SU-DHL-6 (cell line): Measurements from ENCODE around the gene WDR86.

Experiments used
- H2AFZ ChIP-seq: fragments of 200-600 bp; sonication (generic); 2 replicates; pipeline ENCODE4 v1.6.1; 2014; ENCODE audit warnings: low read depth, mild to moderate bottlenecking, moderate library complexity, mixed read lengths, antibody characterized with exemption, low read length; ENCODE audit not compliant: severe bottlenecking
- H3F3A ChIP-seq: fragments of 200-600 bp; shearing (Covaris generic); 2 replicates; pipeline ENCODE4 v1.6.0; 2016; ENCODE audit warnings: antibody characterized with exemption, mild to moderate bottlenecking; ENCODE audit not compliant: insufficient read depth
- H3K27ac ChIP-seq: fragments of 200-600 bp; sonication (generic); 2 replicates; pipeline ENCODE4 v1.5.1; 2016; ENCODE audit warnings: low read depth, mild to moderate bottlenecking, low read length, moderate library complexity, mixed read lengths
- H3K27me3 ChIP-seq: fragments of 200-600 bp; sonication (generic), shearing (Covaris generic); 2 replicates; pipeline ENCODE4 v1.6.0; 2014; ENCODE audit warnings: mild to moderate bottlenecking, low read length
- H3K36me3 ChIP-seq: fragments of 200-600 bp; sonication (generic); 2 replicates; pipeline ENCODE4 v1.6.1; 2014; ENCODE audit warnings: mild to moderate bottlenecking, low read length, mixed read lengths
- H3K4me2 ChIP-seq: fragments of 300-600, 200-600 bp; shearing (Covaris generic), sonication (generic); 2 replicates; pipeline ENCODE4 v1.6.0; 2014; ENCODE audit warnings: low read length, low read depth, mild to moderate bottlenecking; ENCODE audit not compliant: poor library complexity, severe bottlenecking
- H3K4me3 ChIP-seq: fragments of 200-600 bp; sonication (generic); 2 replicates; pipeline ENCODE4 v1.5.1; 2014; ENCODE audit warnings: antibody characterized with exemption, low read length, mild to moderate bottlenecking, mixed read lengths; ENCODE audit not compliant: insufficient read depth, poor library complexity, severe bottlenecking
- H3K79me2 ChIP-seq: fragments of 200-600 bp; sonication (generic); 2 replicates; pipeline ENCODE4 v1.6.1; 2014; ENCODE audit warnings: mild to moderate bottlenecking, low read length, moderate library complexity; ENCODE audit not compliant: insufficient read depth
- H3K9ac ChIP-seq: fragments of 200-600 bp; sonication (generic); 2 replicates; pipeline ENCODE4 v1.7.0; 2014; ENCODE audit warnings: mild to moderate bottlenecking, low read length
- H3K9me2 ChIP-seq: fragments of 200-600 bp; sonication (generic); replicated peaks from 2 replicates; pipeline ENCODE4 v1.6.1; 2014; ENCODE audit warnings: low read length; ENCODE audit not compliant: insufficient read depth
- H3K9me3 ChIP-seq: fragments of 200-600 bp; sonication (generic); 2 replicates; pipeline ENCODE4 v1.6.1; 2014; ENCODE audit warnings: low read length, mixed read lengths; ENCODE audit not compliant: insufficient read depth
- H4K20me1 ChIP-seq: fragments of 200-600 bp; sonication (generic); 2 replicates; pipeline ENCODE4 v1.6.1; 2014; ENCODE audit warnings: low read depth, mild to moderate bottlenecking, antibody characterized with exemption, low read length, moderate library complexity, mixed read lengths
- EZH2phosphoT487 ChIP-seq: fragments of 200-600 bp; sonication (generic), shearing (Covaris generic); conservative IDR thresholded peaks from 2 replicates; pipeline ENCODE4 v1.6.1; 2018; ENCODE audit warnings: mild to moderate bottlenecking, antibody characterized with exemption, low read length, moderate library complexity, mixed read lengths
- TF ChIP-seq, protein P1 (sequence below): fragments of 200-600 bp; sonication (generic); IDR thresholded peaks from one replicate; pipeline ENCODE4 v1.5.1; 2017; ENCODE audit warnings: antibody characterized with exemption, mild to moderate bottlenecking, low read length, moderate library complexity; ENCODE audit not compliant: insufficient read depth, poor library complexity, severe bottlenecking

Gene WDR86

DNA sequence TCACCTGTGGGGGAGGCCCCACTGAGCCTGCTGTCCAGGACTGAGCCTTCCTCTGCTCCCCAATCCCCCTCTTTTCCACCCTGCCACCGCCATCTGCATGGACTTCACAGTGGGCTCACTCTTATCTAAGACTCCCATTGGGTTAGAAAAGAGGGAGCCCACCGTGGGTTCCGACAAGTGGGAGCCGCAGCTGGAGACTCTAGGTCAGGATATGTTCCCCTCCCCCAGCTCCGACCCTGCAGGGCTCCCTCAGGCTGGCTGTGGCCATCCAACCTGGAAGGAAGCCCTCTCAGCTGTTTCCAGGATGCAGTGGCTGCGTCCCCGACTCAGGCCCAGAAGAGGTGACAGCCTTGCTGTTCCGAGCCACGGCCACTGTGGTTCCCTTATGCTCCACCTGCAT, 4.8 kb downstream of the WDR86 start:
- no peaks in the 10 kb centered on the region for H4K20me1 ChIP-seq
- H3K9me2 ChIP-seq = no peaks in the 10 kb centered on the region
- no peak overlapping the region for H3K27ac ChIP-seq
- no peaks in the 10 kb centered on the region for H3K79me2 ChIP-seq
- no peak overlapping the region for H3K4me2 ChIP-seq
- no peaks in the 10 kb centered on the region for H3K9me3 ChIP-seq
- H2AFZ ChIP-seq = no peak overlapping the region
- no peaks in the 10 kb centered on the region for H3F3A ChIP-seq
- H3K9ac ChIP-seq = no peak overlapping the region
- H3K27me3 ChIP-seq = no peaks in the 10 kb centered on the region
- TF ChIP-seq, protein P1, sequence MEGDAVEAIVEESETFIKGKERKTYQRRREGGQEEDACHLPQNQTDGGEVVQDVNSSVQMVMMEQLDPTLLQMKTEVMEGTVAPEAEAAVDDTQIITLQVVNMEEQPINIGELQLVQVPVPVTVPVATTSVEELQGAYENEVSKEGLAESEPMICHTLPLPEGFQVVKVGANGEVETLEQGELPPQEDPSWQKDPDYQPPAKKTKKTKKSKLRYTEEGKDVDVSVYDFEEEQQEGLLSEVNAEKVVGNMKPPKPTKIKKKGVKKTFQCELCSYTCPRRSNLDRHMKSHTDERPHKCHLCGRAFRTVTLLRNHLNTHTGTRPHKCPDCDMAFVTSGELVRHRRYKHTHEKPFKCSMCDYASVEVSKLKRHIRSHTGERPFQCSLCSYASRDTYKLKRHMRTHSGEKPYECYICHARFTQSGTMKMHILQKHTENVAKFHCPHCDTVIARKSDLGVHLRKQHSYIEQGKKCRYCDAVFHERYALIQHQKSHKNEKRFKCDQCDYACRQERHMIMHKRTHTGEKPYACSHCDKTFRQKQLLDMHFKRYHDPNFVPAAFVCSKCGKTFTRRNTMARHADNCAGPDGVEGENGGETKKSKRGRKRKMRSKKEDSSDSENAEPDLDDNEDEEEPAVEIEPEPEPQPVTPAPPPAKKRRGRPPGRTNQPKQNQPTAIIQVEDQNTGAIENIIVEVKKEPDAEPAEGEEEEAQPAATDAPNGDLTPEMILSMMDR = no peak
- TF ChIP-seq EZH2phosphoT487 = no peak
- no peaks in the 10 kb centered on the region for H3K36me3 ChIP-seq
- H3K4me3 ChIP-seq = no peak overlapping the region

DNA sequence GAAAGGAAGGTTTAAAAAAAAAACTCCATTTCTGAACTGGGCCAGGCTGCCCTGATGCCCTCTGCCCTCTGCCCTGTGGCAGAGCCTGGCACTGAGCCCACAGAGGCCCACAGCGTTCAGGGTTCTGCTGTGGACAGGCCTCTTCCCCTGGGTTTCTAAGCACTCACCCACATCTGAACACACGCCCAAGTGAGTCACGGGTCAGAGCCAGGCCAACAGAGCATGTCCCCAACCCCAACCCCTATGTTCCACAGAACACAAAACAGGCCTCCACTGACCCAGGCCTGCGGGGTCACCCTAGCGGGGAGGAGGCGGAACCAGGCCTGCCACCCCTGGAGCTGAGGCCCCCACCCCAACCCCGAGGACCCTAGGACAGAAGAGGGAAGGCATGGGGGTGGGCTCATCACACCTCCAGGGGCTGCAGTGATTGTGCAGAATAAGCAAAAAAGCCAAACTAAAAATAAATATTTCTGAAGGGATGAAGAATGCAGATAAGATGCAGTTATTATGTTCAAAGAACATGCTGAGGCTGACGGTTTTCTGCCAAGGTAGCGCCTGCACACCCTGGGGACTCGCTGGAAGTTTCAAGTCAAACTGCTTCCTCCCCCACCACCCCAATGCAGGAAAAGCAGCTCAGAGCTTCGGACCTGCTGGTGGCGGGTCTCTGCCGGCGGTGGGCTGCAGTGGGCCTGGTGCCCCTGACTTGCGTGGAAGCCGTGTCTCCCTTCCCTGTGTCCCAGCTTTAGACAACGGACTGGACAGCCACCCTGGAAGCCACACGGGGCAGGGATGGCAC, 5.4 kb downstream of the WDR86 start:
- H3K9me2 ChIP-seq = no peaks in the 10 kb centered on the region
- H3K36me3 ChIP-seq = no peaks in the 10 kb centered on the region
- H3K9ac ChIP-seq = no peak overlapping the region
- no peaks in the 10 kb centered on the region for H3K79me2 ChIP-seq
- H3K27ac ChIP-seq = no peak overlapping the region
- H3K9me3 ChIP-seq = no peaks in the 10 kb centered on the region
- H3K4me3 ChIP-seq = no peak overlapping the region
- H4K20me1 ChIP-seq = no peaks in the 10 kb centered on the region
- no peak overlapping the region for H3K4me2 ChIP-seq
- H3K27me3 ChIP-seq = no peaks in the 10 kb centered on the region
- no peak overlapping the region for H2AFZ ChIP-seq
- no peaks in the 10 kb centered on the region for H3F3A ChIP-seq
- TF ChIP-seq, protein P1 = no peak
- no peak for TF ChIP-seq EZH2phosphoT487

DNA sequence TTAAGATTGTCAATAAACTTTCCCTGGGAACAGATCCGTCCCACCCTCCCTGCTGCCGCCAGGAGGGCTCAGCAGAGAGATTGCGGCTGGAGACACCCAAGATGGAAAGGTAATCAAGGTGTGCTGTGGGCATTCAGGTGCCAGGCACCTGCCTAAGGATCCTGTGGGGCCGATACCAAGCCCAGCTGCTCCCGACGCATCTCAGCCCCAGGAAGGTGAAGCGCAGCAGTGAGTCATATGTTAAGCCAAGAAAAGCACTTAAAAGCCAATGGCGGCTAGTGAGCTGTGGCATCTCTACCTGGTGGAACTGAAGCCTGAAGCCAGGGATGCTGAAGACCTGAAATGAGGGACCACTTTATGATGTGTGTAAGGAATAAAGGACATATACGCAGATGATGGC, 6.1 kb downstream of the WDR86 start:
- Histone ChIP-seq H3K9me3 (no peaks in the 10 kb centered on the region), H4K20me1 (no peaks in the 10 kb centered on the region), H2AFZ (no peak overlapping the region), H3F3A (no peaks in the 10 kb centered on the region), H3K36me3 (no peaks in the 10 kb centered on the region), H3K27me3 (no peaks in the 10 kb centered on the region), H3K4me2 (no peak overlapping the region), H3K79me2 (no peaks in the 10 kb centered on the region), H3K9me2 (no peaks in the 10 kb centered on the region), H3K4me3 (no peak overlapping the region), H3K9ac (no peak overlapping the region), H3K27ac (no peak overlapping the region)
- TF ChIP-seq, protein P1 = no peak
- no peak for TF ChIP-seq EZH2phosphoT487
